Measurements from ENCODE around the gene CPAMD8. TPM values are rescaled to one million over a fixed set of nuclear protein-coding genes. Genes with fewer than 3 reads are reported as not detected.

CPAMD8 gene
- total and polyA plus RNA-seq, 9 donors, result 2.4 to 13.0 (median 7.9) TPM

DNA sequence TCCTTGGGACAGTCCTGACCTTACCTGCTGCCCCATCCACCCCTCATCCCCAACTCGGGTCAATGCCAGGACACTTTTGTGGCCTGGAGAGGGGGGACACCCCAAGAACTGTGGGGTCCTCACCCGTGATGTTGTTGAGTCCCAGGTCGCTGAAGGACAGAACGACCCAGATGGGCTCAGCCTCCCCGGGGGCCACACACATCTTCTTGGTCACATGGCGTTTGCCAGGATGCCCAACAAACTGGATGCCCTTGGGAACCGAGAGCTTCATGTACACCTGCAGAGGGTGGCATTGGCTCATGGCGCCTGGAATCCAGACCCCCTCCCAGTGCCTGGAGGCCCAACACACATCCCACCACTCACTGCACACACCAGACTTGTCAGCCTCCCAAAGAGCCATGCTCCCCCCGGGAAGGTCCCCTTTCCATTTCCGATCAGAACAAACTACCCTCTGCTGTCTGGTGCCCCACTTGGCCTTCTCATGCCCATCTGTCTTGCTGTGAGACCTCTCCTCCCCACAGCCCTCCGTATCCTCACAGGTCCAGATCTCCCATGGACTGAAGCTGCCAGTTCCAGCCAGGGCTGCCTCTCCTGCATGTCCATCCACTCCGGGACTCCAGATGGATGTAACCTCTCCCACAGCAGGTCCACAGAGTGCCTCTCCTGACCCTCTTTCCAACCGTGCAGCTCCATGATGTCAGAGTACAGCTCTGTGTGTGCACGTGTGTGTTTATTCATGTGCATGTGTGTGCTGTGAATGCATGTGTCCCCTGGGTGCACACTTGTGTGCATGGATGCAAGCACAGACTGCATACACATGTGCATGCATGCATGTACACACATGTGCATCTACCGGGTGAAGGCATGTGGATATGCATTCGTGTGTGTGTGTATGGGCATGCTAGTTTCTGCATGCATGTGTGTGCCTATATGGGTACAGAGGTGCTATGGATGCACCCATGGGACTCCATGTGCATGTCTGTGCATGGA, 79.4 kb downstream of the CPAMD8 start:
- no peaks in the 10 kb centered on the region for H3K27me3 ChIP-seq
- 89 to 93% (median 91%) methylated on average over 16 of the region's 16 CpGs for WGBS, 3 donors
- TF ChIP-seq CTCF (IDR thresholded peaks at IDR 0.05) (no peak), EP300 (IDR thresholded peaks at IDR 0.05) (no peak), POLR2A (IDR thresholded peaks at IDR 0.05) (no peak)
- no peaks in the 10 kb centered on the region for H3K4me1 ChIP-seq (ENCODE audit: insufficient read depth)
- no peak overlapping the region for H3K27ac ChIP-seq
- intact Hi-C loops (cut with DNase I), result no loop called here
- no peak for DNase-seq
- no peaks in the 10 kb centered on the region for H3K36me3 ChIP-seq
- no peaks in the 10 kb centered on the region for H3K9me3 ChIP-seq
- H3K4me3 ChIP-seq, result no peak overlapping the region

- Histone ChIP-seq H3K27me3 (no peaks in the 10 kb centered on the region), H3K27ac (no peak overlapping the region), H3K9me3 (no peaks in the 10 kb centered on the region), H3K4me3 (no peak overlapping the region), H3K4me1 (ENCODE audit: insufficient read depth) (no peaks in the 10 kb centered on the region), H3K36me3 (no peaks in the 10 kb centered on the region)
- no peak for DNase-seq
- 87 to 95% (median 92%) methylated on average over 8 of the region's 8 CpGs for WGBS, 3 donors
- intact Hi-C loops (cut with DNase I), result no loop called here
- TF ChIP-seq POLR2A (IDR thresholded peaks at IDR 0.05) (no peak), EP300 (IDR thresholded peaks at IDR 0.05) (no peak), CTCF (IDR thresholded peaks at IDR 0.05) (no peak)
Measured at GRCh38 chr19:16945762-16946465, 80.7 kb downstream of the CPAMD8 start.

- no peaks in the 10 kb centered on the region for H3K9me3 ChIP-seq
- H3K36me3 ChIP-seq, result no peaks in the 10 kb centered on the region
- no peak for TF ChIP-seq CTCF (IDR thresholded peaks at IDR 0.05)
- TF ChIP-seq POLR2A (IDR thresholded peaks at IDR 0.05), result no peak
- no peak for TF ChIP-seq EP300 (IDR thresholded peaks at IDR 0.05)
- intact Hi-C loops (cut with DNase I), result no loop called here
- no peaks in the 10 kb centered on the region for H3K27me3 ChIP-seq
- no peak for DNase-seq
- no peak overlapping the region for H3K27ac ChIP-seq
- no peak overlapping the region for H3K4me3 ChIP-seq
- WGBS, 3 donors, result 87 to 95% (median 93%) methylated on average over 11 of the region's 11 CpGs
- H3K4me1 ChIP-seq (ENCODE audit: insufficient read depth), result no peaks in the 10 kb centered on the region
Measured at GRCh38 chr19:16945364-16945714, 81.3 kb downstream of the CPAMD8 start.

DNA sequence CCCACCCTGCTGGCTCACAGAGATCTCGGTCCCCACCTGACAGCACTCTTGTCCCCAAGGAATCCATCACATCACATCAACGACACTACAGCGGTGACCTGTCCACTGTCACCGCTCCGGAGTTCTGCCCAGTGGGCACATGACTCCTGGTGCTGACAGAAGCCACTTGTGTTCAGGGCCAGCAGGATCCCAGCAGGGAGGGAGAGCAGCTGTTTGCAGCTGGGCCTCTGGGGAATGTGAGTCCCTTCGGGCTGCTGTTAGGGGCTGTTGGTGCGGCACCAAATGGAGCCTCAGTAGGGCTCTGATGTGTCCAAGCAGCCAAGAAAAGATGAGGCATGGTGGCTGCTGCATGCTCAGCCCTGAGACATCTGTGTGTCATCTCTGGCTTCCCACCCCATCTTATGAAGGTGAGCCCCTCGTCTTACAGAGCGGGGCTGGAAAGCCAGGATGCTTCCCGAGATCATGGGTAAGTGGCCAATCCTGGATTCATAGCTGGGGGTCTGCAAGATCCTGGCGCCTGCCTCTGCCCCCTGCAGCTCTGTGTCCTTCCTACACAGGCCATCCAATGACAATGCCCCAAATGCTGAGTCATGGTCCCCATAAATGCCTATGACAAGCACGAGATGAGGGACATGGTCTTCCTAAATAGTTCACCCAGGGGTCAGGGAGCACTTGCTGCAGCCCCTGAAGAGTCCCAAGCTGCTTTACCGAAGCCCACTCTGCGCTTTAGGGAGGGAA, 81.8 kb downstream of the CPAMD8 start:
- WGBS, 3 donors, result 79 to 88% (median 82%) methylated on average over 14 of the region's 14 CpGs
- H3K27me3 ChIP-seq, result no peaks in the 10 kb centered on the region
- no peaks in the 10 kb centered on the region for H3K4me1 ChIP-seq (ENCODE audit: insufficient read depth)
- no peaks in the 10 kb centered on the region for H3K9me3 ChIP-seq
- no peak overlapping the region for H3K27ac ChIP-seq
- no peak for DNase-seq
- TF ChIP-seq CTCF (IDR thresholded peaks at IDR 0.05), result no peak
- no peak for TF ChIP-seq EP300 (IDR thresholded peaks at IDR 0.05)
- TF ChIP-seq POLR2A (IDR thresholded peaks at IDR 0.05), result no peak
- no peaks in the 10 kb centered on the region for H3K36me3 ChIP-seq
- intact Hi-C loops (cut with DNase I), result no loop called here
- no peak overlapping the region for H3K4me3 ChIP-seq

Measured in ovary (tissue), 9 donors.